SU-DHL-6 (cell line): Measurements from ENCODE around the gene PFKM.

ENCODE experiments used
- CTCF ChIP-seq: fragments of 200-600 bp; sonication (generic); IDR thresholded peaks from one replicate; pipeline ENCODE4 v1.5.1; 2017; ENCODE audit warnings: antibody characterized with exemption, mild to moderate bottlenecking, low read length, moderate library complexity; ENCODE audit not compliant: insufficient read depth, poor library complexity, severe bottlenecking
- EZH2phosphoT487 ChIP-seq: fragments of 200-600 bp; sonication (generic), shearing (Covaris generic); conservative IDR thresholded peaks from 2 replicates; pipeline ENCODE4 v1.6.1; 2018; ENCODE audit warnings: mild to moderate bottlenecking, antibody characterized with exemption, low read length, moderate library complexity, mixed read lengths

- no peak for TF ChIP-seq CTCF
- no peak for TF ChIP-seq EZH2phosphoT487
Measured at GRCh38 chr12:48187916-48188695, 68.9 kb downstream of the PFKM start.
